ENCODE data around the gene ACSL3.

The ACSL3 gene

GRCh38 chr2:222933458-222933857 is 72.6 kb downstream of the ACSL3 start:
- POLR2A ChIA-PET (ENCODE audit: low non-redundant PET), result no interaction called here
- no peak for DNase-seq (ENCODE audit: low spot score)
- CTCF ChIA-PET, result interaction anchor here (0.6 kb wide), 1 partner anchor 159 kb away, joined by 3 read pairs; no protein-coding TSS in a partner anchor
- no peak overlapping the region for H3K27ac ChIP-seq
- TF ChIP-seq CTCF (conservative IDR thresholded peaks at IDR 0.05; ENCODE audit: low read depth), result no peak

DNA sequence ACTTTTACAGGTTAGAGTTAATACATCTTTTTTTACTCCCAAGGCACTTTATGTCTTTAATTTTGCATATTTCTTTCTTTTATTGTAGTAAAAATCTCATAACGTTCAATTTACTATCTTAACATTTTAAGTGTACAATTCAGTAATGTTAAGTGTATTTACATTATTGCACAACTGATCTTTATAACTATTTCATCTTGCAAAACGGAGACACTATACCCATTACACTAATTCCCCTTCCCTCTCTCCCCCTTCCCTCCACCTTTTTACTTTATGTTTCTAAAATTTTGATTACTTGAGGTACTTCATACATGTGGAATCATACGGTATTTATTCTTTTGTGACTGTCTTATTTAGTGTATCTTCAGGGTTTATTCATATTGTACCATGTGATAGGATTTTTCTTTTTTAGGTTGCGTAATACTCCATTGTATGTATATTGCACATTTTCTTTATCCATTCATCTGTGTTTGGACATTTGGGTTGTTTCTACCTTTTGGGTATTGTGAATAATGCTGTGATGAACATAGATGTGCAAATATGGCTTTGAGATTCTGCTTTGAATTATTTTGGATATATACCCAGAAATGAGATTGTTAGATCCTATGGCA is 75.0 kb downstream of the ACSL3 start:
- DNase-seq (ENCODE audit: low spot score), result no peak
- POLR2A ChIA-PET (ENCODE audit: low non-redundant PET), result no interaction called here
- no peak for TF ChIP-seq CTCF (conservative IDR thresholded peaks at IDR 0.05; ENCODE audit: low read depth)
- CTCF ChIA-PET, result no interaction called here
- no peak overlapping the region for H3K27ac ChIP-seq

DNA sequence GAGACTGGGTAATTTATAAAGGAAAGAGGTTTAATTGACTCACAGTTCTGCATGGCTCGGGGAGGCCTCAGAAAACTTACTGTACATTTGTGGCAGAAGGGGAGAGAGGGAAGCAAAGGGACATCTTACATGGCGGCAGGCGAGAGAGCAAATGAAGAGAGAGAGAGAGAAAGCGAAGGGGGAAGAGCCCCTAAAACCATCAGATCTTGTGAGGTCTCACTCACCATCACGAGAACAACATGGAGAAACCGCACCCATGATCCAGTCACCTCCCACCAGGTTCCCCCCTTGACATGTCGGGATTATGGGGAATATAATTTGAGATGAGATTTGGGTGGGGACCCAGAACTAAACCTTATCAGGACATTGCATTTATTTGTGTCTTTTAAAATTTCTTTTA is 75.9 kb downstream of the ACSL3 start:
- DNase-seq (ENCODE audit: low spot score), result no peak
- no peak overlapping the region for H3K27ac ChIP-seq
- ChIA-PET POLR2A (ENCODE audit: low non-redundant PET) (no interaction called here), CTCF (no interaction called here)
- TF ChIP-seq CTCF (conservative IDR thresholded peaks at IDR 0.05; ENCODE audit: low read depth), result no peak

DNA sequence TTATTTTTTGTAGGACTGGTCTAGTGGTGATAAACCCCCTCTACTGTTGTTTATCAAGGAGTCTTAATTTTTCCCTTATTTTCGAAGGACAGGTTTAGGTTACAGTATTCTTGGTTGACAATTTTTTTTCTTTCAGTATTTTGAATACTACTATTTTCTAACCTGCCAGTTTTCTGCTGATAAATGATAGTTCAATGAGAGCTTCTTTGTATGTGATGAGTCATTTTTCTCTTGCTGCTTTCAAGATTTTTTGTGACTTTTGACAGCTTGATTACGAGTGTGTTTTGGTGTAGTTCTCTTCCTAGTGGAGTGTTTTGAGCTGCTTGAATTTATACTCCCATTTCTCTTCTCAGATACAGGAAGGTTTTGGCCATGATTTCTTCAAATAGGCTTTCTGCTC is 77.5 kb downstream of the ACSL3 start:
- H3K27ac ChIP-seq, result no peak overlapping the region
- TF ChIP-seq CTCF (conservative IDR thresholded peaks at IDR 0.05; ENCODE audit: low read depth), result no peak
- ChIA-PET CTCF (interaction anchor here (0.6 to 1.5 kb wide), 7 partner anchors 7 to 283 kb away, joined by 3 to 5 read pairs (median 4); partner anchors contain the start of gene FARSB), POLR2A (ENCODE audit: low non-redundant PET) (no interaction called here)
- no peak for DNase-seq (ENCODE audit: low spot score)

DNA sequence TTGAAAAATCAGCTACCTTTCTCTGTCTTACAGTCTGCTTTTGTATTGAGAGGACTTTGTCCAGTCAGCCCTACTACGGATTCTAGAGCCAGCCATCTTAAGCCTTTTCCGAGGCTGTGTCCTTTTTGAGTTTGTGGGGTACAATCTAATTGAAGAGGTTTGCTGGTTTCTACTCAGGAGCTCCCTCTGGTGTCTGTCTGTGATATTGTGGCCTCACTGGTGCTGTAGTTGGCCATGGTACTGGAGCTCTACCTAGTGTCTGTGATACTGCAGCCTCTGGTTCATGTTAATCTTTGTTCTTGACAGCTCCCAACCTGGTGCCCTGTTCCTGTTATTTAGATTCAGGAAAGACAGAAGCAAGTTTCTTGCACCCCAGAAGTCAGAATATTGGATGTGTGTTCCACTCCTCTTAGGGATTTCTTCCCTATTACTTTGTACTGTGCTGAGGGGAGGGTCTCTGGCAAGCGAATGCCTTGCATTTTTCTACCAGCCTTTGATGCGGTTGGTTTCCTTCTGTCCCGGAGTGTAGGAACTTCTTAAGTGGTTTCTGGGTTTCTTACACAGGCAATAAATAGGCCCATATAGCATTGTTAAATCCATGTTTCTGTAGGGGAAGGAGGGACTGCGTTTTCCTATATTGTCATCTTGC is 78.5 kb downstream of the ACSL3 start:
- POLR2A ChIA-PET (ENCODE audit: low non-redundant PET), result no interaction called here
- peak; percentile 26 for DNase-seq (ENCODE audit: low spot score)
- CTCF ChIA-PET, result interaction anchor here (0.5 to 2.0 kb wide), 12 partner anchors 8 to 284 kb away, joined by 3 to 7 read pairs (median 3); partner anchors contain the start of gene FARSB

DNA sequence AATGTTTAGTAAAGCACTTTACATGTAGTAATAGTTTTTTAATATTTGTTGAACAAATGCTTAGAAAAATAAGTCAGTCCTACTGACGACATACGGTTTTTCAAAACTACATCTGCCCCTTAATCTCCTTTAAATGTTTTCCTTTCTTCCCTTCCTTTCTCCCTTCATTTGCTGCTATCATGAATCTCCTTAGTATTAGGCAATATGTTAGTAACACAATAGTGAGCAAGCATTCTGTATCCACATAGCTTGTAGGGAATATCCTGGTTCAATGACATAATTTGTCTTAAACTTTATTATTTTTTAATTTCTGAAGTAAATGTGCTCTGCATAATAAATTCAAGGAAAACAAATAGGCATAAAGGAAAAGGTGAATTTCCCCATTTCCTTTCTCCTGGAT is 79.1 kb downstream of the ACSL3 start:
- ChIA-PET POLR2A (ENCODE audit: low non-redundant PET) (interaction anchor here (0.6 kb wide), 1 partner anchor 231 kb away, joined by 3 read pairs; no protein-coding TSS in a partner anchor), CTCF (interaction anchor here (0.6 to 2.0 kb wide), 2 partner anchors 9 to 12 kb away, joined by 7 to 13 read pairs; no protein-coding TSS in a partner anchor)
- DNase-seq (ENCODE audit: low spot score), result no peak
- TF ChIP-seq CTCF (conservative IDR thresholded peaks at IDR 0.05; ENCODE audit: low read depth), result no peak
- no peak overlapping the region for H3K27ac ChIP-seq

More for the DNA sequence above, 78.5 kb downstream of the ACSL3 start:
- peak; percentile 75 for TF ChIP-seq CTCF (conservative IDR thresholded peaks at IDR 0.05; ENCODE audit: low read depth)
- H3K27ac ChIP-seq, result no peak overlapping the region

Measured in RWPE1 (cell line).